ENCODE data around the gene USB1. TPM values are rescaled to one million over a fixed set of nuclear protein-coding genes. Genes with fewer than 3 reads are reported as not detected.

The USB1 gene
- total RNA-seq, 2 experiments from 2014 or later: 52.6 to 54.2 TPM

DNA sequence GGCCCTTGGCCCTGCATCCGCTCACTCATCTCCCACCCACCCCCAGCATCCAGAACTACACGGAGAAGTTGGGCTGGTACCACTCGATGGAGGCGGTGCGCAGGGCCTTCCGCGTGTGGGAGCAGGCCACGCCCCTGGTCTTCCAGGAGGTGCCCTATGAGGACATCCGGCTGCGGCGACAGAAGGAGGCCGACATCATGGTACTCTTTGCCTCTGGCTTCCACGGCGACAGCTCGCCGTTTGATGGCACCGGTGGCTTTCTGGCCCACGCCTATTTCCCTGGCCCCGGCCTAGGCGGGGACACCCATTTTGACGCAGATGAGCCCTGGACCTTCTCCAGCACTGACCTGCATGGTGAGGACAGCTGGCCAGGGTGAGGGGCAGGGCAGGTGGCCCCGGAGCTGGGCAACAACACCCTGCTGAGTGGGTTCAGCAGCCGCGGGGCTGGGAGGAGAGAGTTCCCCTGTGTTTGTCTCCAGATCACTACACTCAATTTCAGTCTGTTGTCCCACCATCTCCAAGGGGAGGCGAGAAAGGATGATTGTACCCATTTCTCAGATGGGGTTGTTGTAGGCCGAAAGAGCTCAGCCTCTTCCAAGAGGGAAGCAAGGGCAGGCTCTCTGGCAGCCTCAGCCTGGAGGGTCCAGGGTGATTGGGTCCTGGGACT, 38.8 kb downstream of the USB1 start:
- H3K4me3 Mint-ChIP-seq: no peak overlapping the region
- H3K27me3 Mint-ChIP-seq: no peaks in the 10 kb centered on the region
- H3K27ac Mint-ChIP-seq: no peak overlapping the region
- H3K9me3 Mint-ChIP-seq: no peaks in the 10 kb centered on the region
- no peak for DNase-seq
- no peaks in the 10 kb centered on the region for H3K36me3 Mint-ChIP-seq
- no peaks in the 10 kb centered on the region for H3K4me1 Mint-ChIP-seq

DNA sequence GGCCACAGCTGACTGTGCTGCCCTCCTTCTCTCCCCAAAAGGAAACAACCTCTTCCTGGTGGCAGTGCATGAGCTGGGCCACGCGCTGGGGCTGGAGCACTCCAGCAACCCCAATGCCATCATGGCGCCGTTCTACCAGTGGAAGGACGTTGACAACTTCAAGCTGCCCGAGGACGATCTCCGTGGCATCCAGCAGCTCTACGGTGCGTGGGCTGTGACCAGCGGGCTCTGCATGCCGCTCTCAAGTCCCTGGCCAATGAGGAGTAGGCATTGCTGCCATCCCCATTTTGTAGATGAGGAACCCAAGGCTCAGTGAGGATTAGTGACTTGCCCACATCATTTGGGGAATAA, 39.3 kb downstream of the USB1 start:
- Mint-ChIP-seq H3K36me3 (no peaks in the 10 kb centered on the region), H3K27ac (no peak overlapping the region), H3K4me1 (no peaks in the 10 kb centered on the region), H3K27me3 (no peaks in the 10 kb centered on the region), H3K9me3 (no peaks in the 10 kb centered on the region), H3K4me3 (no peak overlapping the region)
- no peak for DNase-seq

DNA sequence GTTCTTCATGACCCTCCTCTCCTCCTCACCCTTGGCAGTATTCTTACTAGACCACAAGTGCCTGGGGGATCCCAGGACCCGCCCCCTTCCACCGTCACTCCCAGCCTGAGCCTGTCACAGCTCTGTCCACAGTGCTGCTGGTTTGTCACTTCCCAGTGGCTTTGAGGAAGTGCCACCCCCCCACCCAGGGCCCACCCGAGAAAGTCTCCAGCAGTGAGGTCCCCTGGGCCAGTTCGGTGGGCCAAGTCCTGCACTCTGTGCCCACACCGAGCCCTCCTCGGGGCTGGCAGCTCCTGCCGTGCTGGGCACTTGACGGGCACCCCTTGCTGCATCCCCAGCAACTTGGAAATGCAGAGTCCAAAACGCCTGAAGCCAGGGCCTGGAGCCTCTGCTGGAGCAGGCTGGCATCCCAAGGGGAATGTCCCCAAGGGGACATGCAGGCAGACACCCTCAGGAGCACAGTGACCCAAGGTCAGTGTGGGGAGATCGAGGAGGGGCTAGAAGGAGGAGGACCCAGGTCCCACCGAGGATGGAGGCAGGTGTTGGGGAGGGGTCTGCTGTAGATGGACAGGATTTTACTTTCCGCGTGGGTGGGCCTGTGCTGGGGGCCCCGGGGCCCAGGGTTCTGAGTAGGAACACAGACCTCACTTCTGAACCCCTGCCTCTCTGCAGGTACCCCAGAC, 39.9 kb downstream of the USB1 start:
- H3K4me1 Mint-ChIP-seq: no peaks in the 10 kb centered on the region
- no peak for DNase-seq
- no peaks in the 10 kb centered on the region for H3K9me3 Mint-ChIP-seq
- no peak overlapping the region for H3K27ac Mint-ChIP-seq
- no peaks in the 10 kb centered on the region for H3K36me3 Mint-ChIP-seq
- no peaks in the 10 kb centered on the region for H3K27me3 Mint-ChIP-seq
- no peak overlapping the region for H3K4me3 Mint-ChIP-seq

DNA sequence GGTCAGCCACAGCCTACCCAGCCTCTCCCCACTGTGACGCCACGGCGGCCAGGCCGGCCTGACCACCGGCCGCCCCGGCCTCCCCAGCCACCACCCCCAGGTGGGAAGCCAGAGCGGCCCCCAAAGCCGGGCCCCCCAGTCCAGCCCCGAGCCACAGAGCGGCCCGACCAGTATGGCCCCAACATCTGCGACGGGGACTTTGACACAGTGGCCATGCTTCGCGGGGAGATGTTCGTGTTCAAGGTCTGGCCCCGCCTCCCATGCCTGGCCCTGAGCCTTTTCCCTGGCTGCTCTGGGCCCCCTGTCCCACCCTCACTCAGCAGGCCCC, 40.4 kb downstream of the USB1 start:
- Mint-ChIP-seq H3K4me1 (no peaks in the 10 kb centered on the region), H3K27ac (no peak overlapping the region), H3K27me3 (no peaks in the 10 kb centered on the region)

DNA sequence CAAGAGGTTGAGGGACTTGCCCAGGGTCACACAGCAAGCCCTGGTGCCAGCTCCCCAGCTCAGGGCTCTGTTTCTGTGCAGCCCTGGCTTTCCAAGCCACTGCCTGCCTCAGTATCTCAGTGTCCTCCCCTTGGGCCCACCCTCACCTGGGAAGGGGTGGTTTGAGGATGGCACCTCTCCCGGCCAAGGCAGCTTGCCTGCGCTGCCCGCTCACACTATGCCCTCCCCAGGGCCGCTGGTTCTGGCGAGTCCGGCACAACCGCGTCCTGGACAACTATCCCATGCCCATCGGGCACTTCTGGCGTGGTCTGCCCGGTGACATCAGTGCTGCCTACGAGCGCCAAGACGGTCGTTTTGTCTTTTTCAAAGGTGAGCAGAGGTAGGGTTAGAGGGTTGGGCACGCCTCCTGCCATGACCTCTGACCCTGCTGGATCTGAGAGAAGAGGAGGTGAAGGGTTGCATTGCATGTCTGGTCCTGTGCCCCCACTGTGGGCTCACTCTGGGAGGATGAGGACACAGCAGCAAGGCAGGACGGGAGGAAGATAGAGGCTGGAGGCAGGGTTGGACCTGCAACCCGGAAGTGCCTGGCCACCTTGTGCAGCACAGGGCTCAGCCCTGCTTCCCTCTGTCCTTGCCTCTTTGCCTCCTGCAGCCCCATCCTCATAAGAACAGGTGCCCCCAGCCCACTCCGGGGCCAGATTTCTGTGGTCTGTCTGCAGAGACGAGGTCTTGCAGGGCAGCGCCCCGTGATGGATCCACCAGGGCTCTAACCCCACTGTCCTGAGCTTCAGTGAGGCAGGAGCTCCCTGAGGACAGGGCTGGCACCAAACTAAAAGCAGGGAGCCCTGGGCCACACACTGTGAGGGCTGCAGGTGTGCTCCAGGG, 41.0 kb downstream of the USB1 start:
- H3K9me3 Mint-ChIP-seq: no peaks in the 10 kb centered on the region
- no peaks in the 10 kb centered on the region for H3K4me1 Mint-ChIP-seq
- H3K36me3 Mint-ChIP-seq: no peaks in the 10 kb centered on the region
- no peaks in the 10 kb centered on the region for H3K27me3 Mint-ChIP-seq
- no peak overlapping the region for H3K27ac Mint-ChIP-seq
- no peak overlapping the region for H3K4me3 Mint-ChIP-seq
- DNase-seq: no peak

More for the DNA sequence above, 40.4 kb downstream of the USB1 start:
- no peak for DNase-seq
- Mint-ChIP-seq H3K9me3 (no peaks in the 10 kb centered on the region), H3K36me3 (no peaks in the 10 kb centered on the region), H3K4me3 (no peak overlapping the region)

DNA sequence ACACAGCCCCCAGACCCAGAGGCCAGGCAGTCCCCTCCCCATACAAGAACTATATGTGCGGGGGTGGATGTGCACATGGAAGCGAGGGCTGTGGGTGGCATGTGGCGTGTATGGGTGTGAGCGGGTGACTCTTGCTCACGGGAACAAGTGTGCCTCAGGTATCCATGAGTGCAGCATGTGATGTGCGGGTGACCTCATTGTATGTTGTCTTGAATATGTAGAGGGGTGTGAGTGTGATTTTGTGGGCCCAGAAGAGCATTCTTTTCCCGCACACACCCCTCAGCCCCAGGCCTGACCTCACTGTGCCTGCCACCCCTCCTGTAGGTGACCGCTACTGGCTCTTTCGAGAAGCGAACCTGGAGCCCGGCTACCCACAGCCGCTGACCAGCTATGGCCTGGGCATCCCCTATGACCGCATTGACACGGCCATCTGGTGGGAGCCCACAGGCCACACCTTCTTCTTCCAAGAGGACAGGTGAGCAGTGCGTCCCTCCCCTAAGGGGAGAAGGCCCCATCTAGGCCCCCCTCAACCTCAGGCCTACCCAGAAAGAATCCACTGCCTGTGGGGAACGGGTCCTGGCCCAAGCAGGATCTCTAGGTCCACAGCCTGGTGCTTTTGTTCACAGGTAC, 41.8 kb downstream of the USB1 start:
- Mint-ChIP-seq H3K4me3 (no peak overlapping the region), H3K27me3 (no peaks in the 10 kb centered on the region), H3K27ac (no peak overlapping the region), H3K9me3 (no peaks in the 10 kb centered on the region), H3K4me1 (no peaks in the 10 kb centered on the region), H3K36me3 (no peaks in the 10 kb centered on the region)
- no peak for DNase-seq

DNA sequence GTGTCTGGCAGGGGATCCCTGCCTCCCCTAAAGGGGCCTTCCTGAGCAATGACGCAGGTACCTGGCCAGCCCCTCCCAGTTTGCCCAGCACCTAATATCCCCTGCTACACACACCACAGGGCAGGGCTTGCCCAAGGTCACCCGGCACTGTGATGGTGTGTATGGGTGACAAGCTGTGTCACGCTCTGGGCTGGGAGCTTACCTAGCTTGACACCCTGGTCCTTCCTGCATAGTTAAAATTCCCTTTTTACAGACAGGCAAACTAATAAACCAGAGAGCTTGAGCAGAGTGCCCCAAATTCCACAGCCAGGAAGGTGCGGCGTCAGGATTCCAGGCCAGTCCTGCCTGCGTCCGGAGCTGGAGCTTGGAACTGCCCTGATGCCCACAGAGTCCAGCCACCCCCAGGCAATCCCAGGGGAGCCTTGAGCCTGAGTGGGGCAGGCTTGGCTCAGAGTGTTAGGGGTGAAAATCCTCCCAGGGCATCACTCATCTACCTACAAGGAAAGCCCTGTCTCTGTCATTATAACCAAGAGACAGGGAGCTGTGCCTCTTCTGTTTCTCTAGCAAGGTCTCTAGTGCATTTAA, 42.5 kb downstream of the USB1 start:
- Mint-ChIP-seq H3K9me3 (no peaks in the 10 kb centered on the region), H3K4me3 (no peak overlapping the region), H3K27me3 (no peaks in the 10 kb centered on the region), H3K4me1 (no peaks in the 10 kb centered on the region), H3K27ac (no peak overlapping the region), H3K36me3 (no peaks in the 10 kb centered on the region)
- DNase-seq: no peak

DNA sequence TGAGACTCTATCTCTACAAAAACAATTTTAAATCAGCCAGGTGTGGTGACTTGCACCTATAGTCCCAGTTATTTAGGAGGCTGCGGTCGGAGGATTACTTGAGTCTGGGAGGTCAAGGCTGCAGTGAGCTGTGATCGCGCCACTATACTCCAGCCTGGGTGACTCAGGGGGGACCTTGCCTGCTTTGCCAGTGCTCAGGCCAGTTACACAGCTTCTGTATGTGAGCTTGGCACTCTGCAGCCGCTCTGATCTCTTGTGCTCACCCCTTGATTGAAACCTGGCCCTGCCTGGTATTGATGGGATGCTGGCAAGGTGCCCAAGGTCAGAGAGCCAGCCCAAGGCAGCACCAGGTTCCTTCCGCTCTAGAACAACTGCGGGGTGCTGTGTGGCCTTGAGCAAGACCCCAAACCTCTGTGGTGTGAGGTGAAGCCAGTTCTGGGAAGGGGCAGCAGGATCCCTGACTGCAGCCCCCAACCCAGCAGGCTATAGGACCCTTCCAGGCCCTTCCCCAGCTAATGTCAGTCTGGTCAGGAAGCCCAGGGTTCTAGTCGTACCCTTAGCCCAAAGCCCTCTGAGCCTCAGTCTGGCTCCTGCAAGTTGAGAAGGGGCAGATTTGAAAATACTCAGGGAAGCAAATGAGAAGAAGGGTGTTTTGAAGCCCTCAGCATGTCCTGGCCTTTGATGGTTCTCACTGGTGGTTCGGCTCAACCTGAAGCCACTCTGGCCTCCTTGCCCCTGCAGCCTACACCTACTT, 43.2 kb downstream of the USB1 start:
- H3K4me3 Mint-ChIP-seq: no peak overlapping the region
- H3K36me3 Mint-ChIP-seq: no peaks in the 10 kb centered on the region
- H3K4me1 Mint-ChIP-seq: no peaks in the 10 kb centered on the region
- H3K27ac Mint-ChIP-seq: no peak overlapping the region
- H3K27me3 Mint-ChIP-seq: no peaks in the 10 kb centered on the region
- DNase-seq: no peak
- H3K9me3 Mint-ChIP-seq: no peaks in the 10 kb centered on the region

DNA sequence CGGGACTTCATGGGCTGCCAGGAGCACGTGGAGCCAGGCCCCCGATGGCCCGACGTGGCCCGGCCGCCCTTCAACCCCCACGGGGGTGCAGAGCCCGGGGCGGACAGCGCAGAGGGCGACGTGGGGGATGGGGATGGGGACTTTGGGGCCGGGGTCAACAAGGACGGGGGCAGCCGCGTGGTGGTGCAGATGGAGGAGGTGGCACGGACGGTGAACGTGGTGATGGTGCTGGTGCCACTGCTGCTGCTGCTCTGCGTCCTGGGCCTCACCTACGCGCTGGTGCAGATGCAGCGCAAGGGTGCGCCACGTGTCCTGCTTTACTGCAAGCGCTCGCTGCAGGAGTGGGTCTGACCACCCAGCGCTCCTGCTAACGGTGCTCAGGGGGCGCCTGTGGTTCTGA, 43.9 kb downstream of the USB1 start:
- Mint-ChIP-seq H3K36me3 (no peaks in the 10 kb centered on the region), H3K27me3 (no peaks in the 10 kb centered on the region), H3K27ac (no peak overlapping the region), H3K4me1 (no peaks in the 10 kb centered on the region), H3K9me3 (no peaks in the 10 kb centered on the region), H3K4me3 (no peak overlapping the region)
- no peak for DNase-seq

DNA sequence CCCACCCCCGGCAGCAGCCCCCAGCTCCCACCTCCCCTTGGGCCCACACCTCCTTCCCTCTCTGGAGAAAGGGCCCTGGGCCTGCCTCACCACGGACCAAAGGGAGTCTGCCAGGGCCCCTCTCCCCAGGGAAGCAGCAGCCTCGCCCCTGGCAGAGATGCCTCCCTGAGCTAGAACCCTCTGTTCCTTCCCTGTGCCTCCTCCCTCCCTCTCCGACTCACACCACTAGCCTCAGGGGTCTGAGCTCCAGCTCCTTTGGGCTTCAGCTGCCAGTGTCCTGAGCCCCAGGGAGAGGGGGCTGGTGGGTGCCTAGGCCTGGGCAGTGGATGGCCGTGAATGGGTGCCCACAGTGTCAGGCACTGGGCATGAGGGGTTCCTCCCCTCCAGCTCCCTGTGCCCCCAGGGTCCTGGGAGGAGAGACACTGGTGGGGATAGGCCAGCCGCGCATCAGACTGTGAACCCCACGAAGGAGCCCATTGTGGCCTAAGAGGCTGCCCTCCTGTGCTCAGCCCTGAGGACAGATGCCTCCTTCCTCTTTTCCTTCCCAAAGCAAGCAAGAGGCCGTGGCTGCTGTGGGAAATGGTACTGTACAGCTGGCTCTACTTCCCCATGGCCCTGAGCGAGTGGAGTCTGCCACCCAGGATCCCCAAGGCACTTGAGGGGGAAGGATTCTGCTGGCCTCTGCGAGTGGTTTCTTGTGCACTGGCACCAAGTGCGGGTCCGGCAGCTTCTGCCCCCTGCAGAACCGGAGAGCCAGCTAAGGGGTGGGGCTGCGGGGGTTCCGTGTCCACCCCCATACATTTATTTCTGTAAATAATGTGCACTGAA, 45.1 kb downstream of the USB1 start:
- Mint-ChIP-seq H3K9me3 (no peaks in the 10 kb centered on the region), H3K27ac (no peak overlapping the region), H3K4me1 (no peaks in the 10 kb centered on the region), H3K36me3 (no peaks in the 10 kb centered on the region), H3K4me3 (no peak overlapping the region), H3K27me3 (no peaks in the 10 kb centered on the region)
- DNase-seq: no peak

DNA sequence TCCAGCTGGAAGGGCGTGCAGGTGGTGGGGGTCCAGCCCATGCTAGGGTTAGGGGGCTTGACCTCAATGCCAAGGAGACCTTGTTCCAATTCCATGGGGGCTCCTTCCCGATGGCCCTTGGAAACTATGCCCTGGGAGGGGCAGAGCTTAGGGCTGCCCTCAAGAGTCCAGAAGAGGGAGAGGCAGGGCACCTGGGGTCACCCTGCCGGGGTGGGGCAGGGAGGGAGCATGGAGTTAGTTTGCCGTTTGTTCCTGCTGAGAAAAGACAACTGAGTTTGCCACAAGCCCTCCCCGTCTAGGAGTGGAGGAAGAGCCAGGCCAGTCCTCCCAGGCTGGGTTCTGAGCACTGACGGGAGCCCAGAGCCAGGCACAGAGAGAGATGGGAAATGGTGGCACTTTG, 45.7 kb downstream of the USB1 start:
- Mint-ChIP-seq H3K36me3 (no peaks in the 10 kb centered on the region), H3K27me3 (no peaks in the 10 kb centered on the region), H3K4me3 (no peak overlapping the region), H3K27ac (no peak overlapping the region), H3K4me1 (no peaks in the 10 kb centered on the region), H3K9me3 (no peaks in the 10 kb centered on the region)
- no peak for DNase-seq

DNA sequence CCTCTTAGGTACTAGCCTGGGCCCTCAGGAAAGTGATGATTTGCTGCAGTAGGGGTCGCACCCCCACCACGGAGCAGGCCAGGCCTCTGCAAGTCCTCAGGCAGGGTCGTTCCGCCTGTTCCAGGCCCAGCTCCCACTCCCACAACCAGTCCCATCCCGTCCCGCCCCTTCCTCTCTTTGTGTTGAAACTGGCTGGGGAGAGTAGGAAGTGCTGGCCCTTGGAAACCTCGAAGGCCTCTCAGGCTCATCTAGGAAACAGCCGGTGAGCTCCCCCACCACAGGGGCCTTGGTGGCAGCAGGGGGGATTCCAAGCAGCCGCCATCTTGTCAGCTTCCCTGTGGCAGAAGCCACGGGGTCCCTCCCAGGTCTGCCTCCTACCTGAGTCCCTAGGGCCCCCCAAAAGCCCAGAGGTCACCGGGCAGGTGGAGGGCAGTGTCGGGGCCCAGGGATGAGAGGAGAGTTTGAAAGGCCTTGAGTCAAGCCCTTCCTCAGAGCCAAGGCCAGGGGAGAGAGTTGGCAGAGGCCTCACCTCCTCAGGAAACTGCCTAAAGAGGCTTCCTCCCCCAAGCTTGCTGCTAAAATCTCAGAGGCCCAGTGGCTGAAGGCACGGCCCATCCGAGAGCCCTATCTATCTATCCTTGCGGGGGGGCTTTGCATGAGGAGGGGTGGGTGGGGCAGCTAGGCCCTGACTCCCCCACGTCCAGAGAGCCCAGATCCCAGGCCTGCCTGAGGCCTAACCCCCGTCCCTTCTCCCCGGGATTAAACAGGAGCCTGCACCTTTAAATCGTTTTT, 46.5 kb downstream of the USB1 start:
- no peak for DNase-seq
- H3K9me3 Mint-ChIP-seq: no peaks in the 10 kb centered on the region
- H3K27me3 Mint-ChIP-seq: no peaks in the 10 kb centered on the region
- H3K4me1 Mint-ChIP-seq: no peaks in the 10 kb centered on the region
- no peak overlapping the region for H3K27ac Mint-ChIP-seq
- no peaks in the 10 kb centered on the region for H3K36me3 Mint-ChIP-seq
- no peak overlapping the region for H3K4me3 Mint-ChIP-seq

DNA sequence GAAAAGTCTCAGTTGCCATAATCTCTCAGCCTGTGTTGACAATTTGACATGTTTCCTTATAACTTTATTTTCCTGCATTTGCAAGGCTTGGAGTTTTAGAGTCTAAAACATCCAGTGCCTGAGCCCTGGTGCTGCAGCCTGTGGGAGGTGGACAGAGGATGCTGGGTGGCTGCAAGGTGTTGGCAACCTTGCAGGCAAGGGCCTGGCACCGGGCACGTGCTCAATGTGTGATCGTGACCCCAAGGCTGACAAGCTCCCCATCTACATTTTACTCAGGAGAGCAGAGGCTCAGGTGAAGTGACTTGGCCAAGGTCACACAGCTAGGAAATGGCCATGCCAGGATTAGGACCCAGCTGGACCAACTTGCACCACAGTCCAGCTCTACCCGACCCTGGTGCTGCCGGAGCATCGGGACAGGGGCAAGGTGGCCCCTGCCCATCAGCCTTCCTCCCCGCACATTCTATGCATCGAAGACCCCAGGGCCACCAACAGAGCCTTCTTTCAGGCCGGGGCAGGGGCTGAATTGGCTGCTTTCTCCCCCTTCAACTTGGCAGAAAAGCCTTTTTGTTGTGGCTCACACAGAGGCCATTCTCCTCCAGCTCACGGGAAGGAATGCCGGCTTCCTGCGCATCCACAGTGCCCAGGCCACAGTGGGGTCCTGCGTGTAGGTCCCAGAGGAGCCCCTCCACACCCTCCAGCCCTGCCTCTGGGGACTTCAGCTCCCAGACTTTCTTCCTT, 47.5 kb downstream of the USB1 start:
- Mint-ChIP-seq H3K36me3 (no peaks in the 10 kb centered on the region), H3K4me3 (no peak overlapping the region)
- DNase-seq: no peak

More for the DNA sequence above, 47.5 kb downstream of the USB1 start:
- Mint-ChIP-seq H3K27ac (no peak overlapping the region), H3K27me3 (no peaks in the 10 kb centered on the region), H3K9me3 (no peaks in the 10 kb centered on the region), H3K4me1 (no peaks in the 10 kb centered on the region)
